Hematopoietic multipotent progenitor cell treated with erythropoietin and hydrocortisone succinate and interleukin-3 and kit ligand, for 6 days (in vitro differentiated cells): ENCODE results near the gene ARSG.
A peak's percentile ranks its signal among the peaks of the same experiment; 100 is the strongest.

Experiments
- DNase-seq: peaks from one replicate; pipeline ENCODE4 v3.0.0-alpha.2; 2015

The ARSG gene

GRCh38 chr17:68456339-68457167 is 165.3 kb downstream of the ARSG start:
- DNase-seq, result peak; percentile 39

- no peak for DNase-seq
Measured at GRCh38 chr17:68457168-68457538, 165.9 kb downstream of the ARSG start, which contains the start of gene WIPI1. Gene WIPI1 (minus strand): TSS chr17:68457496. CDS start chr17:68457421, 75 bp downstream.

- DNase-seq, result peak; percentile 98
Measured at GRCh38 chr17:68457539-68458259, 166.4 kb downstream of the ARSG start.

DNA sequence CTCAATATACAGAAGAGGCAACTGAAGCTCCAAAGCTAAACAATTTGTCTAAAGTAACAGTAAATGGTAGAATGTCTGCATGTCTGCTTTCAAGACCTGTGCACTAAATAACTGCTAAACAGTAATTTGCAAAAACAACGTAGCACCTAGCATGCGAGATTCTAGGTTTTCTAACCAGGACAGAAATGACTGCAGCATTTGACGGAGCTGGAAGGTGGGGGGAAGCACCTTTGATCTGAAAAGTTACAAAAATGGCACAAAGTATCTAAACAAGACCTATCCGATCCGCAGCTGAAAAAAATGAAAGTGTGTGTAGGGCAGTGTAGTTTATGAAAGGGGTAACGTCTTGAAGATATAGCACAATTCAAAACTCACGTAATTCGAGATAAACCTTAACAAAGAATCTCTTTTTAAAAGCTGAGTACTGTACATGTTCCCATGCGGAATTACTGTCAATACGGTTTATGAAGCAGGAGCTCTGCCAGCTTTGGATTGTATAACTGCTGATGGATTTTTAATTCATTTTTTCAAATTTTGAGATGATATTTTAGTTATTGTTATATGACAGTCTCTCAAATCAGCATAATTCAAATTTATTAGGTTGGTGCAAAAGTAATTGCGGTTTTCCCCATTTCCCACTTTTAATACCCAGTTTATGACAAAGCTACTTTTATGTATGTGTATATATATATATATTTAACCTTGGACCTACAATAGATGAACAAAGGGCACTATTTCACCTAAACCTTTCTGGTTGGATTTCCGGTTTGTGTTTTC is 167.2 kb downstream of the ARSG start:
- no peak for DNase-seq

- no peak for DNase-seq
Measured at GRCh38 chr17:68459037-68459639, 167.8 kb downstream of the ARSG start.

- no peak for DNase-seq
Measured at GRCh38 chr17:68460146-68460545, 168.9 kb downstream of the ARSG start.

- DNase-seq, result no peak
Measured at GRCh38 chr17:68460715-68461114, 169.4 kb downstream of the ARSG start.

GRCh38 chr17:68461122-68461539 is 169.8 kb downstream of the ARSG start:
- DNase-seq, result peak; percentile 36

- DNase-seq, result peak; percentile 63
Measured at GRCh38 chr17:68461589-68461988, 170.3 kb downstream of the ARSG start.

DNA sequence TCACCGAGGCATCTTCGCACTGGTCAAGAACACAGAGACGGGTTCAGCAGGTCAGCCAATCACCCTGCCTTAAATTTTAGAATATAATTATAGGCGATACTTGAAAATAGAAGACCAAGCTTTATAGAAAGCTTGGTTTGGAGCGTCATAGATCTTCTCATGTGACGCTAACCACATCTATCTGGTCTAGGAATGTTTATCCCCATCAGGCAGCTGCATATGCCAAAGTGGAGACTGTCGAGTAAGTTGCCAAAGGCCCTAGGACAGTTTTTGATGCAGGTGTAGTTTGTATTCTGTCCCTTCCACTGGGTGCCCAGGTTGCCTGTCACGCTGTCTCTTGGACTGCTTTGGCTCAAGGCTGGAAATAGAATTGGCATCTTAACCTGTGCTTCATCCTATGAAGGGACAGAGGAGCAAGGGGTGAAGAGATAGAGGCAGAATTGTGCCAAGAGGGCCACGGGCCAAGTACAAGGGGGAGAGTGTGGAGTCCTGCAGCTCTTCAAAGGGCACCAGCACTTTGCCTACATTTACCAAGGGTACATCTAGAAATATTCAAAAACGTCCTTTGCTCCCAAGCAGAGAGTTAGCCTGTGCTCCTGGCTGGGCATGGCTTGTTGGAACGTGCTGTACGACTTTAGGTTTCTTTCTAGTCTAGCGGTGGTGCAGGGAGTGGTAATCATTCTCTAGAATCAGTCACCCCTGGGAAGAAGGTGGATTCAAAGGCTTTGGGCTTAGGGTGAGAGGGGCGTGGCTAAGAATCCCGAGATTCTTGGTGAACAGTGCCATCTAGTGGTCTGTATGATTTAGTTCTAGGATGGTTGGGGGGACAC is 171.3 kb downstream of the ARSG start:
- DNase-seq, result peak; percentile 98

DNA sequence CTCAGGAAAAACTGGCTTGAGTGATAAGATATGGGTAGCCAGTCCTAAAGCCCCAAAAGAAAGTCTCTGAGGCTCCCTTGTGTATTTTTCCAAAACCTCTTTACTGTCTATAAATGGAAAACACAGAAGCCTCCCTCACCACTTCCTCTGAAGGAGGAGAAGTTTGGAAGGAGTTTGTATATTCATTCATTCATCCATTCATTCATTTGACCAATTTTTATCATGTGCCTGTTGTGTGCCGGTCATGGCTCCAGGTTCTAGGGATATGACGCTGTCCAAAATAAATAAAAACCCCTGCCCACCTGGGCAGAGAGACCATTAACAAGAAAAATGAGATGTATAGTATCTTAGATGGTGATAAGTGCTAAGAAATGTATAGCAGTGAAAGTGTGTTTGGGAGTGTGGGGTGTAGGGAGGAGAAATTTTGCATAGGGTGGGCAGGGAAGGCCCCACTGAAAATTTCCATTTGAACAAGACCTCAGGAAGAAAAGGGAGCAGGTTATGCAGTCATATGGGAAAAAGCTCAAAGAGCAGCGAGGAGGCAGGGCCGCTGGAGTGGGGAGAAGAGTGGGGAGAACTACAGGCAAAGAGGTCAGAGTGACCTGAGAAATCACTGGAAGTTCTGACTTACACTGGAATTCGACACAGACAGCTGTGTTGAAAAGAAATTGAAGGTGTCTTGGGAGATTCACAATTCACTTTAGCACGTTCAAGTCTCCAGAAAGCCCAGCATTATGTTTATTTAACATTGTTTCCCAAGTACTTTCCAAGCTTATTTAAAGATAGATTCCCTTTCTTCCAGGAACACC is 172.1 kb downstream of the ARSG start:
- DNase-seq, result no peak

GRCh38 chr17:68468334-68468733 is 177.0 kb downstream of the ARSG start:
- DNase-seq, result no peak

GRCh38 chr17:68468788-68469187 is 177.5 kb downstream of the ARSG start:
- DNase-seq, result no peak
